ENCODE data around the gene DCAKD.

- TF ChIP-seq CTCF (IDR thresholded peaks at IDR 0.05) (no peak), POLR2A (IDR thresholded peaks at IDR 0.05) (no peak)
These were observed 47.6 kb downstream of the DCAKD start for GRCh38 chr17:45003877-45004276.

Data from uterus (tissue), 2 donors.